ENCODE results near the gene AREG.

The AREG gene

GRCh38 chr4:74408639-74409038 is 36.3 kb upstream of the AREG start:
- TF ChIP-seq, protein P1, sequence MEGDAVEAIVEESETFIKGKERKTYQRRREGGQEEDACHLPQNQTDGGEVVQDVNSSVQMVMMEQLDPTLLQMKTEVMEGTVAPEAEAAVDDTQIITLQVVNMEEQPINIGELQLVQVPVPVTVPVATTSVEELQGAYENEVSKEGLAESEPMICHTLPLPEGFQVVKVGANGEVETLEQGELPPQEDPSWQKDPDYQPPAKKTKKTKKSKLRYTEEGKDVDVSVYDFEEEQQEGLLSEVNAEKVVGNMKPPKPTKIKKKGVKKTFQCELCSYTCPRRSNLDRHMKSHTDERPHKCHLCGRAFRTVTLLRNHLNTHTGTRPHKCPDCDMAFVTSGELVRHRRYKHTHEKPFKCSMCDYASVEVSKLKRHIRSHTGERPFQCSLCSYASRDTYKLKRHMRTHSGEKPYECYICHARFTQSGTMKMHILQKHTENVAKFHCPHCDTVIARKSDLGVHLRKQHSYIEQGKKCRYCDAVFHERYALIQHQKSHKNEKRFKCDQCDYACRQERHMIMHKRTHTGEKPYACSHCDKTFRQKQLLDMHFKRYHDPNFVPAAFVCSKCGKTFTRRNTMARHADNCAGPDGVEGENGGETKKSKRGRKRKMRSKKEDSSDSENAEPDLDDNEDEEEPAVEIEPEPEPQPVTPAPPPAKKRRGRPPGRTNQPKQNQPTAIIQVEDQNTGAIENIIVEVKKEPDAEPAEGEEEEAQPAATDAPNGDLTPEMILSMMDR (IDR thresholded peaks at IDR 0.05; ENCODE audit: insufficient read depth, low read depth, low read length, missing control alignments), result no peak
- no peak overlapping the region for H3K4me3 ChIP-seq (ENCODE audit: low read length)
- peak; percentile 96 for DNase-seq (ENCODE audit: low read depth)

- peak; percentile 97 for DNase-seq (ENCODE audit: low read depth)
Measured at GRCh38 chr4:74410272-74410671, 34.7 kb upstream of the AREG start.

GRCh38 chr4:74412225-74412624 is 32.7 kb upstream of the AREG start:
- H3K4me3 ChIP-seq (ENCODE audit: low read length), result no peak overlapping the region
- TF ChIP-seq, protein P1 (IDR thresholded peaks at IDR 0.05; ENCODE audit: insufficient read depth, low read depth, low read length, missing control alignments), result no peak
- no peak for DNase-seq (ENCODE audit: low read depth)

More at GRCh38 chr4:74410272-74410671, 34.7 kb upstream of the AREG start:
- TF ChIP-seq, protein P1 (IDR thresholded peaks at IDR 0.05; ENCODE audit: insufficient read depth, low read depth, low read length, missing control alignments), result no peak
- no peak overlapping the region for H3K4me3 ChIP-seq (ENCODE audit: low read length)

DNA sequence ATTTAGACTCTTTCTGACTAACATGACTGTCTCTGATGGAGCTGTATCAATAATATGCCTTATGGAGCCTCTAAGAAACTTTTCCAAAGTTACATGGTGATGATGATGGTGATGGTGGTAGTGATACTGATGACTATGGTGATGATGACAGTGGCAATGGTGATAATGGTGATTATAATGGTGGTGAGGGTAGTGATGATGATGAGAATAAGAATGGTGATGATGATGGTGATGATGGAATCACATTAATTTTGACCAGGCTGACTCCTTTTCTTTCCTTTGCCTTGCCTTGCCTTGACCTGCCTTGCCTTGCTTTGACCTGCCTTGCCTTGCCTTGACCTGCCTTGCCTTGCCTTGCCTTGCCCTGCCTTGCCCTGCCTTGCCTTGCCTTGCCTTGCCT is 31.7 kb upstream of the AREG start:
- no peak overlapping the region for H3K4me3 ChIP-seq (ENCODE audit: low read length)
- no peak for DNase-seq (ENCODE audit: low read depth)
- TF ChIP-seq, protein P1 (IDR thresholded peaks at IDR 0.05; ENCODE audit: insufficient read depth, low read depth, low read length, missing control alignments), result no peak

- TF ChIP-seq, protein P1 (IDR thresholded peaks at IDR 0.05; ENCODE audit: insufficient read depth, low read depth, low read length, missing control alignments), result no peak
- no peak overlapping the region for H3K4me3 ChIP-seq (ENCODE audit: low read length)
- peak; percentile 45 for DNase-seq (ENCODE audit: low read depth)
Measured at GRCh38 chr4:74414149-74414809, 30.7 kb upstream of the AREG start.

- TF ChIP-seq, protein P1 (IDR thresholded peaks at IDR 0.05; ENCODE audit: insufficient read depth, low read depth, low read length, missing control alignments), result no peak
- H3K4me3 ChIP-seq (ENCODE audit: low read length), result no peak overlapping the region
- peak; percentile 87 for DNase-seq (ENCODE audit: low read depth)
Measured at GRCh38 chr4:74415602-74416300, 29.2 kb upstream of the AREG start.
